NCI-H1694 treated with DMSO at 0.1 percent for 48 hours (cell line): ENCODE results near the gene MICAL2.
A peak's percentile ranks its signal among the peaks of the same experiment; 100 is the strongest.

Experiments
- DNase-seq: peaks from one replicate; lab custom pipeline; 2025; lab: John Stamatoyannopoulos, UW

Gene MICAL2

DNA sequence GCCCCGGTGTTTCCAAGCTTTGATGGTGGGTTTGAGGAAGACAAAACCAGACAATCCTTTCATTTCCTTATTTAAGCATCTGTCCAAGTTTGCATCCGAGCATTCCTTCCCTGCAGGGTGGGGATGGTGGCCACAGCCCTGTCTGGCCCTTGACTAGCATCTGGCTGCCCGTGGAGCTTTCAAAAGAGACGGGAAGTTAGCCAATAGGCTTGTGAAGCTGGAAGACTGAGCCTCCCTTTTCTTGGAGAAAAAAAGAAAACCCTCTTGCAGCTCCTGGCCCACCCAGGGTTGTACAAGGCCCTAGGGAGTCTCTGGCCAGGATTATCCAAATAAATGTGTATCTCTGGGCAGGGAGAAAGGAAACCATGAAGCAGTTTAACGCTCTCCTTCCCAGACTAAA lies 60.6 kb downstream of the MICAL2 start:
- DNase-seq, result no peak

DNA sequence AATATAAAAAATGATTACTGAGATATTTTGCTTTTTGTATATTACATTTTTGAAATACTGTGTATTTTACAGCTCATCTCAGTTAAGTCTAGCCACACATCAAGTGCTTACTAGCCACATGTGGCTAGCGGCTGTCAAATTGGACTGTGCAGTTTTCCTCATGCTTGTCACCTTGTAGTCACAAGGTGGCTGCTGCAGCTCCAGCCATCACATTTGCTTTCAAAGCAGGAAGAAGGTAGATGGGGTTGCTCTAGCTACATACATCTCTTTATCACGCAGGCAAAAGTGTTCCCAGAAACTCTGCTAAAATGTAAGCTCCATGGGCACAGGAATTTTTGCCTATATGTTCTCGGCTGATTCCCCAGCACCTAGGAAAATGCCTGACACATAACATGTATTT lies 61.5 kb downstream of the MICAL2 start:
- DNase-seq, result no peak

DNA sequence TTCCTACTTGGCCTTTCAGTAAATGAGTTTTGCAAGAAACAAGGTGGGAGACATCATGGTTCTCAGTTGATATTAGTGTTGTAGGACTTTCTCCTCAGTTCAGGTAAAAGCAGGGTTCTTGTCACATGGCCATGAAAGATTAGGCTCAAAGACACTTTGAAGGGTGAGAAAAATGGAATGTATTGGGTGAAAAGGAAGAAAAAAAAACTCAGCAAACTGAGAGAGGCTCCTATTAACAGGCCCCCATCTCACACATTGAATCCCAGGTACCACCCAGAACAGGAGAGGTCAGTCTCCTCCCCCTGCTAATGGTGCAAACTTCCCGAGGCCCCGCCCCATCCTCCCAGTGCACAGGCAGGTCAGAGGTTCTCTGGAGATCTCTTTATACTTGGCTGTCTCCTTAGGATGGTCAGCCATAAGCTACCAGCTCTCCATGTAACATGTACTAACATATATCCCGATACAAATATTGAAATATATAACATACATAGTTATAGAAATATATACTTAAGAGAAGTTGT lies 62.2 kb downstream of the MICAL2 start:
- no peak for DNase-seq

DNA sequence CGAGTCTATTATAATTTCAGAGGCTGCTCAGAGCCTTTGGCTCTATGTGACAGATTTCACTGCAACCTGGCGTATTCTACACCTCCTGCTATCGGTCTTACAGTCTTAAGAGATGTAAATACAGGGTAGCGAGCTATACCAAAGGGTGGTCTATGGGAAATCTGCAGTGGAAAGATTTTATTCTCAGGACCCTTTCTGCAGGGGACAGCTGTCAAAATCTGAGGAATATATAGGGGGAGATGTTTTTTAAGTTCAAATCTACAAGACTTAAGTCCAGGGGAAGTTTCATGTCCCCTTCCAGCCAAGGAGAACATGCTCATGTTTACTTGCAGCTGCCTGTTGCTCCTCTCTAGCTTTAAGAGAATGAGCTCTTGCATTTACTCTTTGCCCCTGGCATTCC lies 62.7 kb downstream of the MICAL2 start:
- no peak for DNase-seq

DNA sequence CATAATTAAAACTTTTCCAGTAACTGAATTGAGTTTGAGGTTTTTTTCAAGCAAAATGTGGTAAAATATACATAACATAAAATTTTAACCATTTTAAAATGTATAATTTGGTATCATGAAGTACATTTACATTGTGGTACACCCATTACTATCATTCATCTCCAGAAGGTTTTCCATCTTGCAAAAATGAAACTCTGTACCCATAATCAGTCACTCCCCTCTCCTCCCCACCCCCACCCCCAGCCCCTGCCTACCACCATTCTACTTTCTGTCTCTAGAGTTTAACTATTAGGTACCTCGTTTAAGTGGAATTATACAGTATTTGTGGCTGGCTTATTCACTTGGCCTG lies 63.7 kb downstream of the MICAL2 start:
- no peak for DNase-seq

DNA sequence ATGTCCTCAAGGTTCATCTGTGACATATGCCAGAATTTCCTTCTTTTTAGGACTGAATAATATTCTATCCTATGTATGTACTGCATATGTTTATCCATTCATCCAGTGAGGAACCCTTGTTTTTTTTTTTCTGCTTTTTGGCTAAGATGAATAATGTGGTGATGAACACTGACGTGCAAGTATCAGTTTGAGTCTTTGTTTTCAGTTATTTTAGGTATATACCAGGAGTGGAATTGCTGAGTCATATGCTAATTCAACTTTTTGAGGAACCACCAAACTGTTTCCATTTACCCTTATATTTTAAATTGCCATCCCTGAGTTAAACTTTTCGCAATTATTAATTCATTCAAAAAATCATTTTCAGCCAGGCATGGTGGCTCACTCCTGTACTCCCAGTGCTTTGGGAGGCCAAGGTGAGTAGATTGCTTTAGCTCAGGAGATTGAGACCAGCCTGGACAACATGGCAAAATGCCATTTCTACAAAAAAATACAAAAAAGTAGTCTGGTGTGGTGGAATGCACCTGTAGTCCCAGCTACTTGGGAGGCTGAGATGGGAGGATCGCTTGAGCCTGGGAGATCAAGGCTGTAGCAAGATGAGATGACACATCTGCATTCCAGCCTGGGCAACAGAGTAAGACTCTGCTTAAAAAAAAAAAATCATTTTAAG lies 64.2 kb downstream of the MICAL2 start:
- DNase-seq, result no peak

DNA sequence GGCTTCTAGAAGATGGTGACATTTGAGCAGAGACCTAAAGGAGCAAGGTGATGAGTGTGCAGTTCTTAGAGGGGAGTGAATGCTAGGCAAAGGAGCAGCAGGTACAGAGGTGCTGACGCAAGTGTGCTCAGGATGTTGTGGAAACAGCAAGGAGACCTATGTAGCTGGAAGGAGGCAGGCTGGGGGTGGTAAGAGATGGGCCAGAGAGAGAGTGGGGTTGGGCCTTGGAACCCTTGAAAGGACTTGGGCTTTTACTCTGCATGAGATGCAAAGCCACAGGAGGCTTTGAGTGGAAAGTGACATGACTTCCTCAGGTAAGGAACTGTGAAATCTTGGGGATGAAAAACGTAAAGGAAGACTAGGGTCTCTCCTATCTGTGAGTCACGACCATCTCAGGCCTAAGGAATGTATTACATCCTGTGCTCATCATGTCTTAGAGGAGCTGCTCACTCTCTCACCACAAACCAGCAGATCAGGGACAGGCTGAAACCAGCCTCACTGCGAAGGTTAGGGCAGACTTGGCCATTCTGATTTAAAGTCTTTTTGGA lies 65.4 kb downstream of the MICAL2 start:
- DNase-seq, result no peak

DNA sequence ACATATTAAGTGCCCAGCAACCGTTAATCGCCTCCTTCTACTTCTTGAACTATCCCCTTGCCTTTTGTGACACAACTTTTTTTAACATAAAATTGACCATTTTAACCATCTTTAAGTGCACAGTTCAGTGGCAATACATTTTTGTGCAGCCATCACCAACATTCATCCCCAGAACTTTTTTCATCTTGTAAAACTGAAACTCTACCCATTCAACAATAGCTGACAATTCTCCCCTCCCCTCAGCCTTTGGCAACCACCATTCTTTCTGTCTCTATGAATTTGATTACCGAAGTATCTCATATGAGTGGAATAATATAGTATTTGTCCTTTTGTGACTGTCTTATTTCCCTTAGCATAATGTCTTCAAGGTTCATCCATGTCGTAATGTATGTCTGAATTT lies 66.0 kb downstream of the MICAL2 start:
- DNase-seq, result no peak

DNA sequence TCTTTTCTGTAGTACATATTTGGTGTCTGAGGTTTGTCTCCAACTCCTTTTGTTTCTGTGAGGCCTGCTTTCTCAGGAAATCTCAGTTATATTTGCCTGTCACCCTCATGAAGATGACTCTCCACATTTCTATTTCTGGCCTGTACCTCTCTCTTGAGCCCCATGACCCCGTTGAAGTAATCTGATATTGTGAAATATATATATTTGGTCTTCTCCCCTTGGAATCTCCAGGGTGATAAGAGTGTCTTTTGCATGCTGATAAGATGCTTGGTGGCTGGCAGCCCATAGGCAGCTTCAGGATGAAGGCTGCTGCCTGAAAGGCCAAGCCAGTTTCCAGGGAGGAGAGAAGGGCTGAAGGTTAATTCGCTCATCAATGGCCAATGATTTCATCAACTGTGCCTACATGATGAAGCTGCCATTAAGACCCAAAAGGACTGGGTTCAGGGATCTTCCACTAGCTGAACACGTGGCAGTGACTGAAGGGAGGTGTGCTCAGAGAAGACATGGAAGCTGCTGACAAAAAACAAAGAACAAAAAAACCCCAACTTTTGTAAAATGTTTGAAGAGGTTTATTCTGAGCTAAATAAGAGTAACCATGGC lies 67.4 kb downstream of the MICAL2 start:
- DNase-seq, result no peak

DNA sequence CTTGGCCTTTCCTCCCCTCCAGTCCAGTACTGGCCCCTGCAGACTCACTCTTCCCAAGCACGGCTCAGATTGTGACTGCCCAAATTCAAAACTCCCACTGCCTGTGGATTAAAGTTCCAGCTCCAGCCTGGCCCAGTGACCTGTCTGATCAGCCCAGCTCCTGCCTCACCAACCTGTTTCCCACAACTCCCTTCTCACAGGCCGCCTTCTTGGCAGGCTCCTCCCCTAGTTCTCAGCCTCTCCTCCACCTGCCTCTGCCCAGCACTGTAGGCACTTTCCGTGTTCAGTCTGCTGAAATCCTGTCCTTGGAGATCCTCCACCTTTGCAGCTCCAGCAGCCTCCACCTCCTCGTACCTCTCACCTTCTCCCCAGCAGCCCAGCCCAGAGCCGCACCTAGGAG lies 68.6 kb downstream of the MICAL2 start:
- no peak for DNase-seq

DNA sequence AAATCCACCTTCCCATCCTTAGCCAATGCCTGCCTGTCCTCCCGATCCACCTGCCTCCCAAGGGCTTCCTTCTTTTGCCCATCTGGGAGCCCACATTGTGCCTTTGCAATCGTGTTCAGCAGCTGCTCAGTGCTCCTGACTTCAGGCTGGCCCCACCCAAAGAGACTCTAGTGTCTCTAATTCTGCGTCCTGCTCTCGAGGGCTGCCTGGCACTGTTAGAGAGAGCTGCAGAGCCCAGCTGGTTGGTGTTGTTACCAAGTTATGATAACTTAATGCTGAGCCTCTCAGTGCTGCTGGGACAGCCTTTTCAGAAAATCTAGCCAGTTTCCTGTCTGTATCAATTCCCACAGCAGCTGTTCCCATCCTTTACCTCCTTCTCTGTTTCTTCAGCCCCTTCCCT lies 69.1 kb downstream of the MICAL2 start:
- DNase-seq, result no peak

DNA sequence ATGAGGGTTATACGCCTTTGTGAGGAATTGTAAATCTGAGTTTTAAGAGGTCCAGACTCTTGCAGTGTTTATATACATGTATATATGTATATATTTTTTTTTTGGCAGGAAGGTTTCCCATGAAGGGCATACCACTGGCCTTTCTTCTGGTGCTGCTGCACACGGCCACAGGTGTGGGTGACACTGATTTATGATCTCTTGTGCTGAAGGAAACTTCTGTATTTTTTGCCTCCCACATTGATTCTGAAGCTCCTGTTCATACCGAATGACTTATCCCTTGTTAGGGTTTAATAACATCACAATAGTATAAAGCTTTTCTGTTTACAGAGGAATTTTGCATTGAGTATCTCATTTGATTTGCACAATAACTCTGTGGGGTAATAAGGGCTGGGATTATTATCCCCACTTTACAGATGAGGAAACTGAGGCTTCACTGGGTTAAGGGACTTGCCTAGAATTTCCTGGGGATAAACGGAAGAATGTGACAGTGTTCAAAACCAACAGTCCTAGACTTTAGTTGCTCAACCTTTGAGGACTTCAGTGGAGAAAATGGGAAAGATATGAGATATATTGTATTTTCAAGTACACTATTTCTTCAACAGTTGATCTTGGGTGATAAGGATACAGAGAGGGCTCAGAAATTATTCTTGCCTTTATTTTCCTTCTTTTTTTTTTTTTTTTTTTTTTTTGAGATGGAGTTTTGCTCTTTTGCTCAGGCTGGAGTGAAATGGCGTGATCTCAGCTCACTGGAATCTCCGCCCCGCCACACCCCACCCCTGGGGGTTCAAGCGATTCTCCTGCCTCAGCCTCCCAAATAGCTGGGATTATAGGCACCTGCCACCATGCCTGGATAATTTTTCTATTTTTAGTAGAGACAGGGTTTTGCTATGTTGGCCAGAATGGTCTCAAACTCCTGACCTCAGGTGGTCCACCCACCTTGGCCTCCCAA lies 70.1 kb downstream of the MICAL2 start:
- DNase-seq, result no peak

DNA sequence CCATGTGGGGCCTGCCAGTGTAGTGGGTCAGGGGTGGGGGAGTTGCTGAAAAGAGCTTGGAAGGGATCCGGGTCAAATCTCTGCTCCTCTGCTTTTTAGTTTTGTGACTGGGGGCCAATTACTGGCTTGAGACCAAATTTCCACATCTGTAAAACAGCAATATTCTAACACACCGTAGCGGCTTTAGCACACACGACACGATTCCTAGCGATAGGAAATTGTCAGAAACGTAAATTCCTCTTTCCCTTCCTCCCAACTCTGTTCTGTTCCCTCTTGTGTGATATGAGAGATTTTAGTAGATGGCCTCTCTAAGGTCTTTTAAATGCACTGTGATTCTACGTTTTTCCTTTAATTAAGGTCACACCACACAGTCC lies 71.9 kb downstream of the MICAL2 start:
- no peak for DNase-seq

DNA sequence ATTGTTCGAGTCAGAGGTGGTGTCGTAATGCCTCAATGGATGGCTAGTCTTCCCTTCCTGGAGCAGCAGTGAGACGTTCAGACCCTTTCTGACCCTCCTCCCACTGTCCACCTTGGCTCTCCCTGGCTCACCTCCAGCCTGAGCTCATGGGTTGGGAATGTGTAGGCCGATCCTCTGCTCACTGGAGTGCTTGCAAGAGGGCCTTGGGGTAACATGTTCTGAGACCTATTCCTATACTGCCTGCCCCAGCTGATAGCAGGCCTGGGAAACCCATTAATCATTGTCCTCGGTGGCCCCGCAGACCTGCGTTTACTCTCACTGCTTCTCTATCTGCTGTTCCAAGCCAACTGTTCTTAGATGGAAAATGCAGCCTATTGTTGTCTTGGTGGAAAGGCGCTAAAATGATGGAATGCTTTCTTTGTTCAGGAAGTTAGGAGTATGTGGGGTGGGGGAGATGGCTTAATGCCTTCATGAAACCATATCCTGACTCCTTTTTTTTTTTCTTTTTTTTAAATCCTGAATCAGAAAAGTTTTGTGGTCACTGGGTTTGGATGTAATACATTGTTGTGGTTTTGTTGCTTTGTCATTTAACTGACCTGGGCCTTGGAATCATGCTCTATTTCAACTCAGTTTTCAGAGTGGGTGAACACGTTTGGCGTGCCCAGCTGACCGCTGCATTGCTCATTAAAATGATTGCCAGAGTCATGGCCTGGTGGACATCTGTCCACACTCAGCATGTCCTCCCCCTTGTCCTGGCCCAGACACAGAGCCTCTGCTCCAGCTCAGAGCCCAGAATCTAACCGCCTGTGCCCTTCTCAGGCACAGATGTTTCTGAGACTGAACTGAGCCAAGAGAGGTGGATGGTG lies 72.5 kb downstream of the MICAL2 start:
- DNase-seq, result no peak

DNA sequence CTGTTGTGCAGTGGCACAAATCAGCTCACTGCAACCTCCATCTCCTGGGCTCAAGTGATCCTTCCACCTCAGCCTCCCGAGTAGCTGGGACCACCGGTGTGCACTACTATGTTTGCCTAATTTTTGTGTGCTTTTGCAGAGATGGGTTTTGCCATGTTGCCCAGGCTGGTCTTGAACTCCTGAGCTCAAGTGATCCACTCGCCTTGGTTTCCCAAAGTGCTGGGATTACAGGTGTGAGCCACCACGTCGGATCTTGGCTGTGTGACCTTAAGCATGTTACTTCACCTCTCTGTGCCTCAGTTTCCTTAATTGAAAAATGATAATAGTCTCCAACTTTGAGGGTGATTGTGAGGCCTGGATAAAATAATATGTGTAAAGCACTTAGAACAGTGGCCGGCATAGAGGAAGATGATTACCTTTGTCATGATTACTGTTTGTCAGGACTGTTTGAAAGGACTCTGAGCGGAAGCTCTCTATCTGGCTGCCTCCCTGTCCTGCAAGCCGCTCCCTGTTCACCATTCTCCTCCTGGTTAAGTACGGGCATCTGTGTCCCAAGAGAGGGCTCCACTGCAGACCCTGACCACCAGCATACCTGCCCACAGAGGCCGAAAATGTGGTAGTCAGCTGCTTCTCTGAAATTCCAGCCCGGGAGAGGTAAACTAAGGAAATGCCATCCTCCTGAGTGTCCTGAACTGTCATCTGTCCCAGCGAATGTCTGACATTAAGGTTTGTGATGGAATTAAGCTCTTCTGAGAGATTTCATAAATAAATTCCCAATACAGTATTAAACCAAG lies 73.6 kb downstream of the MICAL2 start:
- DNase-seq, result no peak

DNA sequence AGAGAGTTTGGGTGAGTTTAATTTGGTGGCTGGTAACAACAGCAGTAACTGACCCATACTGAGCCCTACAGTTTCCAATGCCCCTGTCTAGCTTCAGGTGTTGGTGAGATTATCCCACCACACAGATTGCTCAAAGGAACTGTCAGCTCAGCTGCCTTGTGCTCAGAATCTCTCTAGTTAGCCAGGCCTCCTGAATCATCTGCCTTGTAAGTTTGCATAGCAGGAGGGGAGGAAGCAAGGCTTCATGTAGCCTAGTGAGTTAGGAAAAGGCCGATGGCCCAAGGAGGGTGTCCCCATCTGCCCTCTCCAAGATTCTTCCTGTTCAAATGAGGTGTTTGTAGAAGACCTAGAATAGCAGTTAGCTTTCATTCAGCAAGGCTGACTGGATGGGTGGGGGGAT lies 74.3 kb downstream of the MICAL2 start:
- no peak for DNase-seq

DNA sequence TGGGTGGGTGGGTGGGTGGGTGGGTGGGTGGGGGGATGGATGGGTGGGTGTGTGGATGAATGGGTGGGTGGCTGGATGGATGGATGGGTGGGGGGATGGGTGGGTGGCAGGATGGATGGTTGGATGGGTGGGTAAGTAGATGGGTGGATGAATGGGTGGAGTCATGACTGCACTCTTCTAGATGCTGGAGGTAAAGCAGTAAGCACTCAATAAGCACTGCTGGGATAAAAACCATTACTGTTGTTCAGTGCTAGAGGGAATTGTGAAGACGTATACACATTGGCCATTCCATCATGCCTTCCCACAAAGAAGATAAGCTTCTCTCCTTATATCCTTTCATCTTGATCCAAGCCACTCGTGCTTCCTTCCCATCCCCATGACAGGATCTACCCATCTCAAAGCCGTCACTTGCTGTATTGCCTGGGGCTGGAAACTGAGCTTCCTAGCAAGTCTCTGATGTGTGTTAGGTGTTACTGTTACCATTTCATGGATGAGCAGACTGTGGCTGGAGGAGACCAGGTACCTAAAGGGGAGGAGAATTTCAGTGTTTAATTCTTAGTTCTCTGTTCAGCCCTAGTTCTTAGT lies 74.8 kb downstream of the MICAL2 start:
- no peak for DNase-seq

DNA sequence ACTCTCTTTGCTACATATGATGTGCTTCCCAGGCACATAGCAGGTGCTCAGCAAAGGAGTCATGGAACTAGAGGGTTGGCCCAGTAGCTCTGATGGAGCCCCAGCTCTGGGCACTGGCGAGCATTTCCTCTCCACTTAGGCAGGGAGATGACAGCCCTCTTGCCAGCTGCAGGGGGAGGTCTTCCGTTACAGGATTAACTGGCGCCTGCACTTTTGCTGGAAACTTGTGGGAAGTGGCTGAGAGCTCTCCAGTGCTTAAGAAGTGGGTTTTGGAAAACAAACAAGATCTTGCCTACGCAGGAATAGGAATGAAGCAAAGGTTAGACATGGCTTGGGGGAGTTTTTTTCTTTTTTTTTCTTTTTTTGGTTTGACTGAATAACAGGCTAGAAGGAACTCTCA lies 75.5 kb downstream of the MICAL2 start:
- DNase-seq, result no peak

DNA sequence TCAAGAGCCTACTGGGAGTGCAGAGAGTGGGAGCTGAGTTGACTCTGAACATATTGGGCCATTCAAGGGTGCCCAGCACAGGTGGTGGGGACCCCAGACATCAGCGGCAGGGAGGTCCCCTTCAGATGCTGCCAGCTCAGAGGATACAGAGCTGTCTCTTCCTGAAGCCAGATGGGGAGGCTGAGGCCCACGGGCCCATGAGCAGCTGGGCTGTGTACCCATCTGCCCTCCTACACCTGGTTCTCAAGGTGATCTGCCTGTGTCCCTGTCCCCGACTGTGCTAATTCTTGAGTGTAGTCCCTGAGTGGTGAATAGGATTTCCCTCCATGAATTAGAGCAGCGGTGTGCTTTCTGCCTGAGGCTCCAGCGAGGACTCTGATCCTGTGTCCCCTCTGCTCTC lies 76.3 kb downstream of the MICAL2 start:
- peak; percentile 30 for DNase-seq

DNA sequence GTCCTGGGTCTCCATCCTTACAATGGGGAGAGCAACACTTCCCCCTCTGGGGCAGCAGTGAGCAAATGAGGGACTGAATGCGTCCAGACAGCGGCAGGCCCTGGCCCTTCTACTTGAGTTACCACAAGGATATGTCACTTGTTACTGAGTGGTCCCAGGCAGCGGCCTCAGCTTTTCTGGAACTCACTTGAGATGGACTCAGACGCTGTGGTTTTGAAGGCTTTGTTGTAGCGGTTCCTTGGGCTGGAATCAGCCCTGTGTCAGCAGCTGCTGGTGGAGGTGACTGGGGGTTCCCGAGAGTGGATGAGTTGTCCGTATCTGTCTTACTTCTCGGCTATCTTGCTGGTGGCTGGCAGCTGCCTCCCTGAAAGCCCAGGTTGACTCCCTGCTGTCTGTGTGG lies 77.0 kb downstream of the MICAL2 start:
- no peak for DNase-seq
